Ishikawa (cell line): Measurements from ENCODE around the gene CCDC61.

ENCODE experiments used
- CEBPB ChIP-seq: IDR thresholded peaks from 2 replicates; pipeline ENCODE4 v1.6.1; 2012
- CREB1 ChIP-seq: IDR thresholded peaks from 2 replicates; pipeline ENCODE4 v1.6.1; 2012; ENCODE audit warnings: low read depth
- EGR1 ChIP-seq: IDR thresholded peaks from 2 replicates; pipeline ENCODE4 v1.6.1; 2012
- EP300 ChIP-seq: IDR thresholded peaks from 2 replicates; pipeline ENCODE4 v1.6.1; 2012; ENCODE audit warnings: borderline replicate concordance
- FOXM1 ChIP-seq: IDR thresholded peaks from 2 replicates; pipeline ENCODE4 v1.6.1; 2012; ENCODE audit warnings: low read depth, borderline replicate concordance
- NFIC ChIP-seq: IDR thresholded peaks from 2 replicates; pipeline ENCODE4 v1.6.1; 2012
- RAD21 ChIP-seq: IDR thresholded peaks from 2 replicates; pipeline ENCODE4 v1.6.1; 2012; ENCODE audit warnings: low read depth
- REST ChIP-seq: IDR thresholded peaks from 2 replicates; pipeline ENCODE4 v1.6.1; 2012; ENCODE audit warnings: low read depth, mild to moderate bottlenecking
- TAF1 ChIP-seq: IDR thresholded peaks from 2 replicates; pipeline ENCODE4 v1.6.1; 2012; ENCODE audit warnings: low read depth, mild to moderate bottlenecking
- TCF12 ChIP-seq: IDR thresholded peaks from 2 replicates; pipeline ENCODE4 v1.6.1; 2012; ENCODE audit warnings: low read depth
- TEAD4 ChIP-seq: IDR thresholded peaks from 2 replicates; pipeline ENCODE4 v1.6.1; 2012
- YY1 ChIP-seq: IDR thresholded peaks from 2 replicates; pipeline ENCODE4 v1.6.1; 2012; ENCODE audit warnings: low read depth
- ZBTB7A ChIP-seq: IDR thresholded peaks from 2 replicates; pipeline ENCODE4 v1.6.1; 2012; ENCODE audit warnings: low read depth
- TF ChIP-seq, protein P1 (sequence below): IDR thresholded peaks from 2 replicates; pipeline ENCODE4 v1.6.1; 2012
- TF ChIP-seq, protein P2 (sequence below): IDR thresholded peaks from 2 replicates; pipeline ENCODE4 v1.6.1; 2012

CCDC61 gene

GRCh38 chr19:46040125-46040524, 44.9 kb downstream of the CCDC61 start:
- no peak for TF ChIP-seq NFIC
- TF ChIP-seq EGR1, result no peak
- TF ChIP-seq TAF1, result no peak
- TF ChIP-seq REST, result no peak
- no peak for TF ChIP-seq RAD21
- no peak for TF ChIP-seq FOXM1
- no peak for TF ChIP-seq YY1
- no peak for TF ChIP-seq TCF12
- TF ChIP-seq, protein P1, sequence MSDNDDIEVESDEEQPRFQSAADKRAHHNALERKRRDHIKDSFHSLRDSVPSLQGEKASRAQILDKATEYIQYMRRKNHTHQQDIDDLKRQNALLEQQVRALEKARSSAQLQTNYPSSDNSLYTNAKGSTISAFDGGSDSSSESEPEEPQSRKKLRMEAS, result no peak
- no peak for TF ChIP-seq CEBPB

DNA sequence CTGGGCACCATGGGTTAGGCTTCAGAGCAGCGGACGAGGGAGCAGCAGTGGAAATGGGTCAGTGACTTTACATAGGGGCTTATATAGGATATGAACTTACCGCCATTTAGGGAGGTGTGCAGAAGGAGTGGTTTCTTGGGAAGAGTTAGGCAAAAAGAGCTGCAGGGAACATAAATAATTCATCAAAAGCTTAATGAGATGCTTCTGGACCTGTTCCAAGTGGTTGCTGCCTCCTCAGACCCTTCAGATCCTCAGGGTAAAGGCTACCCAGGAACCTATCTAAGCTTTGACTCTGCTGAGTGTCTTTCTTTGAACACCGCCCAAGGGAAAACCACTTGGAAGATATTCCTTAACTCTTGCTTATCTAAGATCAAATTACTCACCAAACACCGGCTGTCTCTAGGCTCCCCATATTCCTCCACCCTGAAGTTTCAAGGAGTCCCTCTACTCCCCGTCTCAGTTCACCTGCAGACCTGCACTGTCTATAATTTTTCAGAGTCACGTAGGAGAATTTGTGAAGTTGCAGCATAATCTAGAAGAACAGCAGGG, 45.8 kb downstream of the CCDC61 start, which contains the start of gene IGFL4:
Gene IGFL4, minus strand, starts transcription at position 51 of the 549 bp plus-strand sequence. Its CDS starts 40 bp downstream, at position 11.
- TF ChIP-seq, protein P2, sequence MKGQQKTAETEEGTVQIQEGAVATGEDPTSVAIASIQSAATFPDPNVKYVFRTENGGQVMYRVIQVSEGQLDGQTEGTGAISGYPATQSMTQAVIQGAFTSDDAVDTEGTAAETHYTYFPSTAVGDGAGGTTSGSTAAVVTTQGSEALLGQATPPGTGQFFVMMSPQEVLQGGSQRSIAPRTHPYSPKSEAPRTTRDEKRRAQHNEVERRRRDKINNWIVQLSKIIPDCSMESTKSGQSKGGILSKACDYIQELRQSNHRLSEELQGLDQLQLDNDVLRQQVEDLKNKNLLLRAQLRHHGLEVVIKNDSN, result 0 out of 2 replicates have a peak, but pooled peaks have one; percentile 18
- TF ChIP-seq TEAD4, result no peak

GRCh38 chr19:46042252-46042883, 47.1 kb downstream of the CCDC61 start:
- TF ChIP-seq TCF12, result no peak
- no peak for TF ChIP-seq CEBPB
- no peak for TF ChIP-seq RAD21
- no peak for TF ChIP-seq TAF1
- TF ChIP-seq EGR1, result no peak
- no peak for TF ChIP-seq FOXM1
- TF ChIP-seq ZBTB7A, result no peak
- TF ChIP-seq, protein P1, result no peak

GRCh38 chr19:46043519-46043918, 48.3 kb downstream of the CCDC61 start:
- TF ChIP-seq CEBPB (no peak), FOXM1 (no peak), EGR1 (no peak), NFIC (no peak), TCF12 (no peak)

- no peak for TF ChIP-seq TCF12
- no peak for TF ChIP-seq NFIC
- TF ChIP-seq CEBPB, result no peak
- no peak for TF ChIP-seq REST
- TF ChIP-seq EGR1, result no peak
- TF ChIP-seq FOXM1, result no peak
- TF ChIP-seq CREB1, result no peak
- TF ChIP-seq EP300, result no peak
- TF ChIP-seq, protein P1, result no peak
- TF ChIP-seq ZBTB7A, result no peak
- TF ChIP-seq TEAD4, result no peak
- TF ChIP-seq TAF1, result no peak
- TF ChIP-seq, protein P2, result no peak
- no peak for TF ChIP-seq RAD21
- no peak for TF ChIP-seq YY1
These were observed 54.3 kb downstream of the CCDC61 start for GRCh38 chr19:46049597-46049996.

- TF ChIP-seq, protein P1, result no peak
- TF ChIP-seq CEBPB (no peak), NFIC (no peak), REST (no peak), TEAD4 (no peak), FOXM1 (no peak), TCF12 (no peak), CREB1 (no peak), EP300 (no peak), EGR1 (no peak), RAD21 (no peak), TAF1 (no peak), YY1 (no peak), ZBTB7A (no peak)
- TF ChIP-seq, protein P2, result no peak
These were observed 57.6 kb downstream of the CCDC61 start for GRCh38 chr19:46052896-46053295.
